Adipocyte (in vitro differentiated cells): ENCODE measurements around the gene IFIT3.
A peak's percentile ranks its signal among the peaks of the same experiment; 100 is the strongest.

Experiments used
- DNase-seq: peaks from one replicate; pipeline ENCODE4 v3.0.0-alpha.2; 2015; ENCODE audit warnings: low read depth
- H3K27me3 ChIP-seq: replicated peaks from 2 replicates; pipeline ENCODE4 v1.7.0; 2013; ENCODE audit warnings: mild to moderate bottlenecking, low read length, moderate library complexity; ENCODE audit not compliant: control insufficient read depth, insufficient read depth
- H3K36me3 ChIP-seq: 2 replicates; pipeline ENCODE4 v1.7.0; 2013; ENCODE audit warnings: low read length, mild to moderate bottlenecking, moderate library complexity; ENCODE audit not compliant: control insufficient read depth, insufficient read depth, severe bottlenecking
- H3K4me1 ChIP-seq: 2 replicates; pipeline ENCODE4 v1.7.0; 2013; ENCODE audit warnings: mild to moderate bottlenecking, low read length, moderate library complexity; ENCODE audit not compliant: control insufficient read depth, insufficient read depth
- H3K4me3 ChIP-seq: 2 replicates; pipeline ENCODE4 v1.7.0; 2013; ENCODE audit warnings: mild to moderate bottlenecking, low read length, moderate library complexity
- H3K9ac ChIP-seq: 2 replicates; pipeline ENCODE4 v1.7.0; 2013; ENCODE audit warnings: mild to moderate bottlenecking, low read length, moderate library complexity
- H3K9me3 ChIP-seq: 2 replicates; pipeline ENCODE4 v1.7.0; 2013; ENCODE audit warnings: mild to moderate bottlenecking, low read length, moderate library complexity; ENCODE audit not compliant: control insufficient read depth

IFIT3 gene

GRCh38 chr10:89363729-89364442 lies 36.1 kb downstream of the IFIT3 start:
- Histone ChIP-seq H3K4me1 (peaks cover 17% of the 10 kb centered on the region), H3K9ac (no peak overlapping the region), H3K36me3 (no peaks in the 10 kb centered on the region), H3K9me3 (no peaks in the 10 kb centered on the region), H3K4me3 (no peak overlapping the region), H3K27me3 (no peaks in the 10 kb centered on the region)
- DNase-seq, result no peak

- H3K27me3 ChIP-seq, result no peaks in the 10 kb centered on the region
- H3K36me3 ChIP-seq, result no peaks in the 10 kb centered on the region
- H3K4me3 ChIP-seq, result no peak overlapping the region
- peaks cover 23% of the 10 kb centered on the region for H3K4me1 ChIP-seq
- H3K9me3 ChIP-seq, result no peaks in the 10 kb centered on the region
- DNase-seq, result no peak
- no peak overlapping the region for H3K9ac ChIP-seq
These were observed 36.7 kb downstream of the IFIT3 start for GRCh38 chr10:89364531-89364930.

GRCh38 chr10:89367529-89367928 lies 39.7 kb downstream of the IFIT3 start:
- Histone ChIP-seq H3K27me3 (no peaks in the 10 kb centered on the region), H3K9ac (peak overlapping the region; percentile 25), H3K9me3 (no peaks in the 10 kb centered on the region), H3K4me3 (no peak overlapping the region), H3K36me3 (no peaks in the 10 kb centered on the region), H3K4me1 (peaks cover 23% of the 10 kb centered on the region)
- DNase-seq, result peak; percentile 30

GRCh38 chr10:89368129-89368528 lies 40.3 kb downstream of the IFIT3 start:
- no peaks in the 10 kb centered on the region for H3K9me3 ChIP-seq
- H3K27me3 ChIP-seq, result no peaks in the 10 kb centered on the region
- no peak overlapping the region for H3K4me3 ChIP-seq
- H3K9ac ChIP-seq, result peak overlapping the region; percentile 25
- H3K4me1 ChIP-seq, result peaks cover 23% of the 10 kb centered on the region
- no peak for DNase-seq
- H3K36me3 ChIP-seq, result no peaks in the 10 kb centered on the region

- H3K4me1 ChIP-seq, result peaks cover 35% of the 10 kb centered on the region
- DNase-seq, result peak; percentile 79
- H3K36me3 ChIP-seq, result no peaks in the 10 kb centered on the region
- no peaks in the 10 kb centered on the region for H3K27me3 ChIP-seq
- no peak overlapping the region for H3K4me3 ChIP-seq
- peak overlapping the region; percentile 50 for H3K9ac ChIP-seq
- H3K9me3 ChIP-seq, result no peaks in the 10 kb centered on the region
These were observed 41.6 kb downstream of the IFIT3 start for GRCh38 chr10:89369156-89370105.

- no peaks in the 10 kb centered on the region for H3K9me3 ChIP-seq
- H3K27me3 ChIP-seq, result no peaks in the 10 kb centered on the region
- no peak overlapping the region for H3K9ac ChIP-seq
- H3K4me3 ChIP-seq, result no peak overlapping the region
- no peak for DNase-seq
- H3K36me3 ChIP-seq, result no peaks in the 10 kb centered on the region
- H3K4me1 ChIP-seq, result peaks cover 42% of the 10 kb centered on the region
These were observed 43.3 kb downstream of the IFIT3 start for GRCh38 chr10:89371079-89371478.

- Histone ChIP-seq H3K4me3 (no peak overlapping the region), H3K27me3 (no peaks in the 10 kb centered on the region), H3K9ac (no peak overlapping the region), H3K36me3 (no peaks in the 10 kb centered on the region), H3K4me1 (peaks cover 42% of the 10 kb centered on the region), H3K9me3 (no peaks in the 10 kb centered on the region)
- no peak for DNase-seq
These were observed 44.2 kb downstream of the IFIT3 start for GRCh38 chr10:89371987-89372386.

GRCh38 chr10:89373916-89374711 lies 46.3 kb downstream of the IFIT3 start:
- Histone ChIP-seq H3K4me1 (peaks cover 22% of the 10 kb centered on the region), H3K9ac (peak overlapping the region; percentile 59), H3K4me3 (peak overlapping the region; percentile 52), H3K27me3 (no peaks in the 10 kb centered on the region), H3K36me3 (no peaks in the 10 kb centered on the region), H3K9me3 (no peaks in the 10 kb centered on the region)
- peak; percentile 92 for DNase-seq

- H3K4me1 ChIP-seq, result peaks cover 19% of the 10 kb centered on the region
- peak overlapping the region; percentile 50 for H3K9ac ChIP-seq
- H3K4me3 ChIP-seq, result no peak overlapping the region
- H3K27me3 ChIP-seq, result no peaks in the 10 kb centered on the region
- H3K36me3 ChIP-seq, result no peaks in the 10 kb centered on the region
- H3K9me3 ChIP-seq, result no peaks in the 10 kb centered on the region
- no peak for DNase-seq
These were observed 46.9 kb downstream of the IFIT3 start for GRCh38 chr10:89374713-89375141.

- Histone ChIP-seq H3K4me3 (no peak within 1 kb of the TSS), H3K9ac (no peak within 1 kb of the TSS), H3K4me1 (peaks cover 19% of the 10 kb centered on the region), H3K9me3 (no peaks in the 10 kb centered on the region), H3K27me3 (no peaks in the 10 kb centered on the region), H3K36me3 (no peaks in the 10 kb centered on the region)
- no peak for DNase-seq
These were observed 50.2 kb downstream of the IFIT3 start, which contains the start of gene IFIT1B for GRCh38 chr10:89377705-89378637. TSS of gene IFIT1B (plus strand) at chr10:89378056. CDS start at chr10:89378136, 80 bp downstream.
